Measurements from ENCODE around the gene LCLAT1. TPM values are rescaled to one million over a fixed set of nuclear protein-coding genes. Genes with fewer than 3 reads are reported as not detected.
A peak's percentile ranks its signal among the peaks of the same experiment; 100 is the strongest.

Gene LCLAT1
- total and polyA plus RNA-seq, 2 of the 4 experiments (the other 2 are of a cell fraction): 7.5 to 11.5 TPM

DNA sequence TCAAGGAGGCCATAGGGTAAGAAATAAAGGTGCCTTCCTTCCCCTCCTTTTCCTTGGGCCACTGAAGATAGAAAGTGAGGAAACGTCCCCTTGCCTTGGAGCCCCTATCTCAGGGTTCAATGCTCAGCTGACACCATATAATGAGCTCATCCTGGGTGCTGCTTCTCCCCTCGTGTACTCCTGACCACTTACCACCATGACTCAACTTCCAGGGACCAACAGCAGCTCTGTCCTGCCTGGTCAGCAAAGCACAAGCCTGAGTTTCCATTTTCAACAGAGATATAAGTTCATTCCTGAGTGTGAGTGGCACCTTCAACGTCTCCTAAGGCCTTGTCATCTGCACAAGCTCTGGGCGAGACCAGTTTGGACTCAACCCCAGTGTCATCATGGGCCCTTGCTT lies 209.0 kb downstream of the LCLAT1 start:
- ChIA-PET CTCF (interaction anchor here (0.7 to 0.9 kb wide), 2 partner anchors 11 to 55 kb away, joined by 3 to 6 read pairs; no protein-coding TSS in a partner anchor), POLR2A (ENCODE audit: unreplicated experiment) (interaction anchor here (0.6 kb wide), 1 partner anchor 449 kb away, joined by 3 read pairs; no protein-coding TSS in a partner anchor)
- no peak overlapping the region for H3K4me2 ChIP-seq (ENCODE audit: low read depth, low read length)
- peak overlapping the region; percentile 32 for H3K27ac ChIP-seq (ENCODE audit: insufficient read depth, low read length)
- WGBS, 2 experiments (ENCODE audit: extremely low coverage in 2 of 2, insufficient read length in 1 of 2): 0% methylated on average over 1 of the region's 4 CpGs; no CpG with 5 or more reads in 1 of the 2 experiments
- ATAC-seq (ENCODE audit: low read depth): peak; percentile 14; the same call in 1 of the 2 replicates
- H3K9ac ChIP-seq (ENCODE audit: low read depth, low read length): no peak overlapping the region
- H3K9me1 ChIP-seq (ENCODE audit: insufficient read depth, low read length): peaks cover 26% of the 10 kb centered on the region
- peak overlapping the region; percentile 84 for H3K18ac ChIP-seq (ENCODE audit: low read depth, low read length)
- no peaks in the 10 kb centered on the region for H3K36me3 ChIP-seq (ENCODE audit: control insufficient read depth, insufficient read depth, low read length)
- intact Hi-C loops (cut with micrococcal nuclease) (no loop called here), in situ Hi-C loops (cut with MboI; ENCODE audit: low sequenced_read_pairs) (no loop called here), dilution Hi-C loops (cut with HindIII; ENCODE audit: low sequenced_read_pairs, unreplicated experiment) (no loop called here)
- no peak overlapping the region for H3K56ac ChIP-seq (ENCODE audit: extremely low read depth, insufficient read depth, low read length)
- peak overlapping the region; percentile 67 for H3K4ac ChIP-seq (ENCODE audit: low read depth, low read length)
- no peaks in the 10 kb centered on the region for H4K20me1 ChIP-seq (ENCODE audit: insufficient read depth, low read length)
- H2BK20ac ChIP-seq (ENCODE audit: low read depth, low read length): peak overlapping the region; percentile 88
- H2BK5ac ChIP-seq (ENCODE audit: low read depth, low read length, poor library complexity, severe bottlenecking): peak overlapping the region; percentile 75
- peak overlapping the region; percentile 58 for H2AFZ ChIP-seq (replicated peaks; ENCODE audit: low read length, poor library complexity)
- BruUV-seq (replicated peaks): no TSS peak
- H3K27me3 ChIP-seq (ENCODE audit: control insufficient read depth, insufficient read depth, low read length): no peaks in the 10 kb centered on the region
- peak overlapping the region; percentile 75 for H4K5ac ChIP-seq (ENCODE audit: low read depth, low read length)
- H4K91ac ChIP-seq (ENCODE audit: insufficient read depth, low read depth, low read length): peak overlapping the region; percentile 70
- H3K23ac ChIP-seq (ENCODE audit: low read depth, low read length): peak overlapping the region; percentile 48; the same call in 1 of the 2 replicates
- H3K79me1 ChIP-seq (ENCODE audit: low read depth in 1 of 2, low read length in 2 of 2): no peaks in the 10 kb centered on the region
- no peak overlapping the region for H3K4me3 ChIP-seq (ENCODE audit: insufficient read depth, low read depth, low read length)
- peak overlapping the region; percentile 88 for H2BK120ac ChIP-seq (ENCODE audit: low read depth, low read length)
- no peaks in the 10 kb centered on the region for H3K9me3 ChIP-seq (ENCODE audit: control insufficient read depth, insufficient read depth, low read length)
- peak overlapping the region; percentile 88; the same call in 1 of the 2 replicates for H2AK5ac ChIP-seq (ENCODE audit: low read depth, low read length)
- peak overlapping the region; percentile 96; the same call in 2 of the 3 replicates for H2BK15ac ChIP-seq (ENCODE audit: low read depth, low read length)
- no peak overlapping the region for H2AK9ac ChIP-seq (replicated peaks; ENCODE audit: low read depth, low read length, poor library complexity)
- peaks cover 26% of the 10 kb centered on the region for H3K4me1 ChIP-seq (ENCODE audit: control insufficient read depth, insufficient read depth, low read length)
- TF ChIP-seq, protein P1, sequence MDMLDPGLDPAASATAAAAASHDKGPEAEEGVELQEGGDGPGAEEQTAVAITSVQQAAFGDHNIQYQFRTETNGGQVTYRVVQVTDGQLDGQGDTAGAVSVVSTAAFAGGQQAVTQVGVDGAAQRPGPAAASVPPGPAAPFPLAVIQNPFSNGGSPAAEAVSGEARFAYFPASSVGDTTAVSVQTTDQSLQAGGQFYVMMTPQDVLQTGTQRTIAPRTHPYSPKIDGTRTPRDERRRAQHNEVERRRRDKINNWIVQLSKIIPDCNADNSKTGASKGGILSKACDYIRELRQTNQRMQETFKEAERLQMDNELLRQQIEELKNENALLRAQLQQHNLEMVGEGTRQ (IDR thresholded peaks at IDR 0.05; ENCODE audit: low read depth, low read length): no peak
- peak; percentile 77 for TF ChIP-seq MAFK (IDR thresholded peaks at IDR 0.05; ENCODE audit: low read depth, low read length)
- peak overlapping the region; percentile 23 to 57; a peak in 2 of 4 replicates for H4K8ac ChIP-seq (ENCODE audit: low read depth in 2 of 2, low read length in 2 of 2)
- peak overlapping the region; percentile 89 for H3K14ac ChIP-seq (replicated peaks; ENCODE audit: low read depth, low read length)
- peak; percentile 71 for DNase-seq
